IMR-90 (cell line): ENCODE data around the gene COX6B1. TPM values are rescaled to one million over a fixed set of nuclear protein-coding genes. Genes with fewer than 3 reads are reported as not detected.

ENCODE experiments used
- ATAC-seq: fragments of 200-7000 bp; cut with Tn5 transposase; 2 replicates; pipeline ENCODE4 v1.9.1; 2020; ENCODE audit warnings: low read depth, mild to moderate bottlenecking, moderate library complexity
- BruUV-seq: library from RNA; stranded (reverse); fragments of 400-500 nt; replicated peaks from 2 replicates; lab custom pipeline; 2021; lab: Mats Ljungman, UMichigan
- CTCF ChIA-PET: fragments of 300-600 bp; formaldehyde crosslinking; extraction: SDS; loops from one replicate; lab custom pipeline; 2021; ENCODE audit warnings: antibody characterized with exemption; lab: Yijun Ruan, JAX
- POLR2A ChIA-PET: fragments of 300-600 bp; sonication (Branson Sonifier 250); formaldehyde crosslinking; loops from one replicate; lab custom pipeline; 2022; ENCODE audit warnings: antibody characterized with exemption; ENCODE audit not compliant: unreplicated experiment; lab: Charles Lee
- DNase-seq: peaks from one replicate; pipeline ENCODE4 v3.0.0; 2013
- H2AFZ ChIP-seq: replicated peaks from 2 replicates; pipeline ENCODE3; 2013; ENCODE audit warnings: low read length, mild to moderate bottlenecking; ENCODE audit not compliant: poor library complexity
- H2AK5ac ChIP-seq: 2 replicates; pipeline ENCODE4 v1.6.1; 2013; ENCODE audit warnings: low read depth, low read length, inconsistent platforms
- H2AK9ac ChIP-seq: replicated peaks from 2 replicates; pipeline ENCODE3; 2013; ENCODE audit warnings: mild to moderate bottlenecking, low read depth, low read length, moderate library complexity; ENCODE audit not compliant: poor library complexity
- H2BK120ac ChIP-seq: 2 replicates; pipeline ENCODE4 v1.6.1; 2013; ENCODE audit warnings: low read depth, low read length, inconsistent platforms
- H2BK15ac ChIP-seq: 3 replicates; pipeline ENCODE4 v1.6.1; 2013; ENCODE audit warnings: low read depth, low read length, inconsistent platforms
- H2BK20ac ChIP-seq: 2 replicates; pipeline ENCODE4 v1.6.1; 2013; ENCODE audit warnings: low read depth, mild to moderate bottlenecking, inconsistent platforms, low read length, moderate library complexity
- H2BK5ac ChIP-seq: 2 replicates; pipeline ENCODE4 v1.6.1; 2013; ENCODE audit warnings: mild to moderate bottlenecking, low read depth, low read length, inconsistent platforms; ENCODE audit not compliant: poor library complexity, severe bottlenecking
- H3K14ac ChIP-seq: replicated peaks from 2 replicates; pipeline ENCODE4 v1.6.1; 2013; ENCODE audit warnings: low read depth, low read length, inconsistent platforms
- H3K18ac ChIP-seq: 2 replicates; pipeline ENCODE4 v1.6.1; 2013; ENCODE audit warnings: low read depth, low read length, control low read depth
- H3K23ac ChIP-seq: 2 replicates; pipeline ENCODE4 v1.6.1; 2013; ENCODE audit warnings: low read depth, low read length, inconsistent platforms
- H3K27ac ChIP-seq: 2 replicates; pipeline ENCODE4 v1.5.1; 2013; ENCODE audit warnings: mild to moderate bottlenecking, control low read depth, low read length; ENCODE audit not compliant: insufficient read depth
- H3K27me3 ChIP-seq: 2 replicates; pipeline ENCODE4 v1.6.1; 2013; ENCODE audit warnings: low read length; ENCODE audit not compliant: control insufficient read depth, insufficient read depth
- H3K36me3 ChIP-seq: 2 replicates; pipeline ENCODE4 v1.6.1; 2013; ENCODE audit warnings: low read length, mixed read lengths; ENCODE audit not compliant: control insufficient read depth, insufficient read depth
- H3K4ac ChIP-seq: 2 replicates; pipeline ENCODE4 v1.6.1; 2013; ENCODE audit warnings: low read depth, low read length, inconsistent platforms
- H3K4me1 ChIP-seq: 2 replicates; pipeline ENCODE4 v1.6.1; 2013; ENCODE audit warnings: low read length, mixed read lengths; ENCODE audit not compliant: control insufficient read depth, insufficient read depth
- H3K4me2 ChIP-seq: 2 replicates; pipeline ENCODE4 v1.6.1; 2013; ENCODE audit warnings: low read depth, mild to moderate bottlenecking, control low read depth, low read length, moderate library complexity
- H3K4me3 ChIP-seq: 2 replicates; pipeline ENCODE4 v1.5.1; 2013; ENCODE audit warnings: low read depth, mild to moderate bottlenecking, control low read depth, low read length, moderate library complexity; ENCODE audit not compliant: insufficient read depth
- H3K56ac ChIP-seq: 2 replicates; pipeline ENCODE4 v1.6.1; 2013; ENCODE audit warnings: low read length, inconsistent platforms; ENCODE audit not compliant: insufficient read depth; ENCODE audit errors: extremely low read depth
- H3K79me1 ChIP-seq, 2 experiments: 2 replicates each; pipeline ENCODE4 v1.6.1; 2013; ENCODE audit warnings: low read length in 2 of 2, inconsistent platforms in 1 of 2, low read depth in 1 of 2
- H3K9ac ChIP-seq: 2 replicates; pipeline ENCODE4 v1.6.1; 2013; ENCODE audit warnings: low read depth, low read length, control low read depth
- H3K9me1 ChIP-seq: 2 replicates; pipeline ENCODE4 v1.6.1; 2013; ENCODE audit warnings: low read length, inconsistent platforms; ENCODE audit not compliant: insufficient read depth
- H3K9me3 ChIP-seq: 2 replicates; pipeline ENCODE4 v1.6.1; 2013; ENCODE audit warnings: low read length; ENCODE audit not compliant: control insufficient read depth, insufficient read depth
- H4K20me1 ChIP-seq: 2 replicates; pipeline ENCODE4 v1.6.1; 2013; ENCODE audit warnings: low read length, inconsistent platforms; ENCODE audit not compliant: insufficient read depth
- H4K5ac ChIP-seq: 2 replicates; pipeline ENCODE4 v1.6.1; 2013; ENCODE audit warnings: mild to moderate bottlenecking, low read depth, low read length, control low read depth
- H4K8ac ChIP-seq, 2 experiments: 2 replicates each; pipeline ENCODE4 v1.6.1; 2013; ENCODE audit warnings: low read depth in 2 of 2, low read length in 2 of 2, control low read depth in 1 of 2, inconsistent platforms in 1 of 2
- H4K91ac ChIP-seq: 2 replicates; pipeline ENCODE4 v1.6.1; 2013; ENCODE audit warnings: low read depth, low read length, inconsistent platforms; ENCODE audit not compliant: insufficient read depth
- CHD1 ChIP-seq: IDR thresholded peaks from 2 replicates; pipeline ENCODE4 v1.6.1; 2012; ENCODE audit warnings: low read depth, low read length, improper control_type of control experiment
- CTCF ChIP-seq: conservative IDR thresholded peaks from 2 replicates; pipeline ENCODE4 v1.5.1; 2012; ENCODE audit warnings: mild to moderate bottlenecking, low read depth, low read length, improper control_type of control experiment
- FOS ChIP-seq: fragments of 150-350 bp; IDR thresholded peaks from 2 replicates; pipeline ENCODE4 v1.6.1; 2016; ENCODE audit warnings: low read depth, low read length
- MAFK ChIP-seq: IDR thresholded peaks from 2 replicates; pipeline ENCODE4 v1.6.1; 2012; ENCODE audit warnings: low read depth, low read length, improper control_type of control experiment
- POLR2A ChIP-seq: IDR thresholded peaks from 2 replicates; pipeline ENCODE4 v1.6.1; 2012; ENCODE audit warnings: mild to moderate bottlenecking, low read depth, low read length
- RAD21 ChIP-seq: IDR thresholded peaks from 2 replicates; pipeline ENCODE4 v1.6.1; 2012; ENCODE audit warnings: low read length, improper control_type of control experiment
- RFX5 ChIP-seq: IDR thresholded peaks from 2 replicates; pipeline ENCODE4 v1.8.0; 2012; ENCODE audit warnings: low read depth, mild to moderate bottlenecking, low read length, moderate library complexity
- WGBS, 2 experiments: methylation state at CpG; one replicate each; pipeline versions ENCODE4 v1.1.5 to v1.1.7; 2013; ENCODE audit warnings: missing lambda C conversion rate in 2 of 2; ENCODE audit not compliant: insufficient read length in 1 of 2; ENCODE audit errors: extremely low coverage in 2 of 2; 5-methylcytosine and 5-hydroxymethylcytosine counted together
- dilution Hi-C: fragments of 300-500 bp; cut with HindIII; formaldehyde crosslinking; loops from one replicate; pipeline ENCODE4 v1.14.3; 2018; ENCODE audit warnings: low sequenced_read_pairs; ENCODE audit not compliant: unreplicated experiment
- in situ Hi-C: fragments of 300-500 bp; cut with MboI; formaldehyde crosslinking; loops from 3 replicates; pipeline ENCODE4 v1.14.3; 2019; ENCODE audit warnings: low sequenced_read_pairs, inconsistent platforms, mixed read lengths
- intact Hi-C: fragments of 100-400 bp; cut with micrococcal nuclease; formaldehyde crosslinking; loops from 2 replicates; pipeline ENCODE4 v1.10.0; 2022
- polyA plus RNA-seq, 3 experiments: library from polyadenylated mRNA; depleted of rRNA; stranded (reverse); fragments of >200 nt; gene quantifications; 2 replicates each; pipeline ENCODE4 v1.2.3, GENCODE V29; 2012; ENCODE audit warnings: low replicate concordance in 1 of 3
- total RNA-seq: library from RNA; depleted of rRNA; stranded (reverse); fragments of >200 nt; gene quantifications from 2 replicates; pipeline ENCODE4 v1.2.3, GENCODE V29; 2012

Gene COX6B1
- total and polyA plus RNA-seq, 2 of the 4 experiments (the other 2 are of a cell fraction): 914 to 983 TPM

- no peaks in the 10 kb centered on the region for H3K9me1 ChIP-seq
- no TSS peak for BruUV-seq
- H4K91ac ChIP-seq: no peak overlapping the region
- H3K9ac ChIP-seq: no peak overlapping the region
- DNase-seq (no peak), ATAC-seq (no peak)
- no peak overlapping the region for H4K8ac ChIP-seq
- no peaks in the 10 kb centered on the region for H3K27me3 ChIP-seq
- in situ Hi-C loops: no loop called here
- no peak overlapping the region for H2AFZ ChIP-seq
- H4K20me1 ChIP-seq: 0 out of 2 replicates have a peak, but pooled peaks cover 4% of the 10 kb centered on the region
- peaks cover 48% of the 10 kb centered on the region for H3K36me3 ChIP-seq
- dilution Hi-C loops: no loop called here
- H2BK15ac ChIP-seq: no peak overlapping the region
- no peak overlapping the region for H2AK9ac ChIP-seq
- H3K18ac ChIP-seq: no peak overlapping the region
- no peak overlapping the region for H3K14ac ChIP-seq
- peaks cover 4 to 11% of the 10 kb centered on the region in 2 experiments; a peak in 2 of 4 replicates for H3K79me1 ChIP-seq
- H3K4me1 ChIP-seq: no peaks in the 10 kb centered on the region
- CTCF ChIA-PET: no interaction called here
- H3K4ac ChIP-seq: no peak overlapping the region
- no peak overlapping the region for H3K27ac ChIP-seq
- no peak overlapping the region for H3K4me2 ChIP-seq
- H2BK20ac ChIP-seq: no peak overlapping the region
- H3K4me3 ChIP-seq: no peak overlapping the region
- no peak overlapping the region for H2AK5ac ChIP-seq
- POLR2A ChIA-PET: no interaction called here
- intact Hi-C loops: no loop called here
- H3K9me3 ChIP-seq: no peaks in the 10 kb centered on the region
- H3K56ac ChIP-seq: no peak overlapping the region
- no peak overlapping the region for H2BK120ac ChIP-seq
- TF ChIP-seq POLR2A (no peak), RFX5 (no peak), RAD21 (no peak), CHD1 (no peak), FOS (no peak), CTCF (no peak), MAFK (no peak)
- H2BK5ac ChIP-seq: no peak overlapping the region
- H3K23ac ChIP-seq: no peak overlapping the region
- H4K5ac ChIP-seq: no peak overlapping the region
- WGBS, 2 experiments: no CpG with 5 or more reads among the region's 6 CpGs
Observed at GRCh38 chr19:35656700-35657099, 8.6 kb downstream of the COX6B1 start.
